Cortex of kidney (tissue), 1 donor: ENCODE data around the gene PTPRE.

Experiments used
- DNase-seq: peaks from one replicate; lab custom pipeline; 2025; lab: John Stamatoyannopoulos, UW

The PTPRE gene

DNA sequence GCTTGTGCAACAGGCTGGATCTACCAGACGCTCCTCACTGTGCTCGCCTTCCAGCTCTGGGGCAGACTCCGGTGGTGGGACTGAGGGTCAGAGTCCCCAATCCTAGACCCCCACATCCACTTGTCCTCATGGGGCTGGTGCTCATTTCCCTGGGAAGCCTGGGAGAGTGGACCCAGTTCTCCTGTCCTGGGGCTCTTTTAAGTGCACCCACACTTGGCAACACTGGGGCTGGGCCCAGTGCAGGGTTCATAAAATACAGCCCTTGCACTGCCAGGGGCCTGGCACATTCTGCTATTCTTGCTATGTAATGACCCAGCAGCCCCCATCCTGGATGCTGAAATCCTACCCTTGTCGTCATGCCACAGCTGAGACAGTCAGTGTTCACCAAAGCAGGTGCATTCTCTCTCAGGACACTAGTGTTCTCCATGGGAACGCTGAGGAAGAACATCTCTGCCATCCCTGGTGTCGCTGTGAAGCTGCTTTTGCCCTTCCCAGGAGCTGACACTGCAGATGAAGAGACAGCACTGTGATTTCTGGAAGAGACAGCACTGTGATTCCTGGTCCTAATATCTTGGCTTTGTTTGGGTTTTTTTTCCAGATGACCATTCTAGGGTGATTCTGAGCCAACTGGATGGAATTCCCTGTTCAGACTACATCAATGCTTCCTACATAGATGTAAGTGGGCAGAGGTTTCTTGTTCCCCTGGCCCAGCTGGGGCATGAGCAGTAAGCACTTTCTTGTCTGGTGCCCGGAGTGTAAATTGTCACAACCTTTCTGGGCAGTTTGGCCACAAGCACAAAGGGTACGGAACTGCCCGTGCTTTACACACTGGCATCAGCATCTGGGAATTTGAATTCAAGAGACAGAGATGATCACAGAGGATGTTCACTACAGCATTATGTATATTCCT lies 153.7 kb downstream of the PTPRE start:
- no peak for DNase-seq

- no peak for DNase-seq
These were observed 154.7 kb downstream of the PTPRE start for GRCh38 chr10:128061306-128062300.

GRCh38 chr10:128062331-128062880 lies 155.5 kb downstream of the PTPRE start:
- DNase-seq: no peak

GRCh38 chr10:128062881-128063563 lies 156.1 kb downstream of the PTPRE start:
- no peak for DNase-seq

DNA sequence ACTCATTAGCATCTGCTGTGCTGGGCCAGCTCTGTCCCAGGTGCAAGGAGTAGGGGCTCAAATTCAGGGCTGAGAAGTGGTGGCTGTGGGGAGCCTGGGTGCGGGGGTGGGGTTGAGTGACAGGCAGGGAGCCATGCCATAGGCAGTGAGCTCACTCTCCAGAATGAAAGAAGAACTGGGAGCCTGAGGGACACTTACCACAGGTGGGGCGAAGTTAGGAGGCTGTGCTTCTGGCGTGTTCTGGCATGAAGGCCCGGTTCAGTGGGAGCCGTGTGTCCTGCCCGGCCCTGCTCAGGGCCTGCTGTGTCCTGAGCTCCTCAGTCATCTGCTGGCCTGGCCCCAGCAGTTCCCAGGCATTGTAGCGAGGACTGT lies 156.8 kb downstream of the PTPRE start:
- no peak for DNase-seq

DNA sequence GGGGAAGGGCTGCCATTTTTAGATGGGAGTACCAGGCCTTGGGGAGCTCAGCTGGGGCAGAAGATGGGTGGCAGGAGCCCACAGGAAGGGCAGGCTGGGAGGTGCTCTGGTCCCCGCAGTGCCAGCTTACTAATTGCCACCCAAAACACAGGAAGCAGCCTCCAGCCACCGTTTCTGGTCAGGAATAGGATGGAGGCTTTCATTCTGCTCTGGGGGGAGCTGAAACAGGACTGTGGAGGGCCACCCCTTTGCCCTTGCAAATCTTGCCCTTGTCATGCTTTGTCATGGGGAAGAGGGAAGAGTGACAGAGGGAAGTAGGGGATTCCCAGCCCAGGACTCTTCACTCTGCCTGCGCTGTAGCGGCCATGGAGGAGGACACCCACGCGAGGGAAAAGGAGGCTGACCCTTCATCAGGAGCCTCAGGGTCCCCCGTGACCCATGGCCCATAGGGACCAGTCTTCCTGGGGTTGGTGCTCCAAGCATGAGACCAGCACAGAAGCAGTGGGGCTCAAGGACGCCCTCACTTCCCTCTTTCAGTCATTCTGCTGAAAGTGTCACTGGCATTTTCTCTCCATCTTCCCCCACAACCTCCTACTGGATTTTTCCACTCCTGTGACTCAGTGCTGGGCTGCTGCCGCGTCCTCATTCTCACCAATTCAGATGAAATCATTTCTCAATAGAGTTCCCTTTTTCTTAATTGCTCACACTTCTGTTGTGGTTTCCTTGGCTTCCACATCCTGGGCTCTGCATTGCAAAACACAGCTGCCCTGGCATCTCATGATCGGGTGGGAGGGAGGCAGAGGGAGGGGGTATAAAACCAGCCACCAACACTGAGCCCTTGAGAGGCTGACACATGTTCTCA lies 157.4 kb downstream of the PTPRE start:
- DNase-seq: no peak

- DNase-seq: no peak
These were observed 158.2 kb downstream of the PTPRE start for GRCh38 chr10:128064970-128065580.

DNA sequence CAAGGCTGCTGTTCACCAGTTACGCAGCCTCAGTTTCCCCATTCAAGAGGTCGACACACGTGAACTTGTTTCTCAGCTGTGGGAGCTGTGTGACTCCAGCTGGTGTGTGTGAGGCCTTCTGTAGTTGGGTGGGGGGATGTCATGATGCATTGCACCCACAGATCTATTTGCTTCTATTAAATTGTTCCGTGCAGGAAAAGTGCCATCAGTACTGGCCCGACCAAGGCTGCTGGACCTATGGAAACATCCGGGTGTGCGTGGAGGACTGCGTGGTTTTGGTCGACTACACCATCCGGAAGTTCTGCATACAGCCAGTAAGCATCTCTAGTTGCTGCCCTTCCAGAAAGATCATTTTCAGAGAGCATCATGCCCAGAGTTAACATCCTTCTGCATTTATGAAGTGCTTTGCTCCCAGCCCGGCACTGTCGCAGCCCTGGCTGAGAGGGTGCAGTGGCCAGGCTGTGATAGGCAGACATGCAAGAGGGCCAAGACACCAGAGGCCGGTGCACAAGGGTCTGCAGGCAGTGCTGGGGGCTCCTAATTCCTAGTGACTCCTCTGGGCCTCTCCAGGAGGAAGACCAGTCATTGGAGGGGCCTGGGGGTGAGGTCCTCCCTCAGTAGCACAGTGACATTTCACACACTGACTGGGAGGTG lies 159.1 kb downstream of the PTPRE start:
- no peak for DNase-seq

- DNase-seq: no peak
These were observed 160.0 kb downstream of the PTPRE start for GRCh38 chr10:128066870-128067382.

DNA sequence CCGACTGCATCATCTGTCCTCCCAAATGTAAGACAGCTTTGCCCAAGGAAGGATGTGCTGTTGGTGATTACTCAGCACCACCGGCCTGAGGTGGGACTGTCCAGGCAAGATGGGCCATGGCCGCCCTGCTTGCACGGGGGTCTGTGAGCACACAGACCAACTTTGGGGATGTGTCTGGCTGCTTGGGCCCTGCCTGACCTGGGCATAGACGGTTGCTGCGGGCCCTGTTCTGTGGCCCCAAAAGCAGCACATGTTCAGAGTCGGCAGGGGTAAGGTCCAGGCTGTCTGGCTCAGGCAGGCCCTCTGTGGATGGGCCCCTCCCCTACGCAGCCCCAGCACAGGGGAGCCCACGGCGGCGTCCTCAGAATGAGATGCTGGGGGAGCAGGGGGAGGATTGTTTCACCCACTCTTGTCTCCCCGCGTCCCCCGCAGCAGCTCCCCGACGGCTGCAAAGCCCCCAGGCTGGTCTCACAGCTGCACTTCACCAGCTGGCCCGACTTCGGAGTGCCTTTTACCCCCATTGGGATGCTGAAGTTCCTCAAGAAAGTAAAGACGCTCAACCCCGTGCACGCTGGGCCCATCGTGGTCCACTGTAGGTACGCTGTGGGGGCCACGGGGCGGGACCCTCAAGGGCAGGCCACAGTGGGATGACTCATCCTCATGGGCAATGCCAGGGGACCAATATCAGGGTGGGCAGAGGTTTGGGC lies 160.9 kb downstream of the PTPRE start:
- DNase-seq: no peak

DNA sequence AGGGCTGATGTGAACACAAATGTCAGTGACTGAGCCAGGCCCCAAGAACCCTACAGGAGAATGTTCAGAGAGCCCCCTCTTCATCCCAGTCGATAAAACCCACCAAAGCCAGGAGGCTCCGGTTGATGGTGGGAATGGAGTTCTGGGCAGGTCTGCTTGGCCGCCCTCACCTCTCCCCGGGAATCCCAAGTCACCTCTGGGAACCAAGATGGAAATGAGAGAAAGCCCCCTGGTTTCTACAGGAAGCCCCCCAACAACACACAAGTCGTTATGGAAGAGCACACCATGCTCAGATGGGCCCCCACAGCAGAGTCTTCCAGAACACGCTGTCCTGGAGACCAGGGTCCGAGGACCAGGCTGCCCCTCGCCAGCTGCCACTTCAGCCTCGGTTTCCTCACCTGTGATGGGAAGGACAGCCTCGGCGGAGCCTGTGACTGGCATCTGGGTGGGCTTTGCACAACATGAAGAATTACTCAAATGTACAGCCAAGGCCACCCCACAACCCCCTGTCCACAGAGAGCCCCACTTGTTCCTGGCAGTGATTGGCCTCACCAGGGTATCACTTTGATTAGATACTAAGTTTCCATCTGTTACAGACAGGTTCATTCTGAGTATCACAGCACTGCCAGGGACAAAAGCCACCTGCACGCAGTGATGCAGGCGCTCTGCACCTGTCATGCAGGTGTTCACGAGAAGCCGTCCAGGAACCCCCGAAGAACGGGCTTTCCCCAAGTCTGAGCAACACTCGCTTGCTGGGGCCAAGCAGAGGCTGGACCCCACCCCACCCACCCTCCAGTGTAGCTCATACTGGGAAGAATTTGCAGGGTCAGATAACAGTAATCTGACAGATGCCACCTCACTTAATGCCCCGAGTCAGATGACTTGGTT lies 161.7 kb downstream of the PTPRE start:
- no peak for DNase-seq

- DNase-seq: no peak
These were observed 162.6 kb downstream of the PTPRE start for GRCh38 chr10:128069351-128070051.

DNA sequence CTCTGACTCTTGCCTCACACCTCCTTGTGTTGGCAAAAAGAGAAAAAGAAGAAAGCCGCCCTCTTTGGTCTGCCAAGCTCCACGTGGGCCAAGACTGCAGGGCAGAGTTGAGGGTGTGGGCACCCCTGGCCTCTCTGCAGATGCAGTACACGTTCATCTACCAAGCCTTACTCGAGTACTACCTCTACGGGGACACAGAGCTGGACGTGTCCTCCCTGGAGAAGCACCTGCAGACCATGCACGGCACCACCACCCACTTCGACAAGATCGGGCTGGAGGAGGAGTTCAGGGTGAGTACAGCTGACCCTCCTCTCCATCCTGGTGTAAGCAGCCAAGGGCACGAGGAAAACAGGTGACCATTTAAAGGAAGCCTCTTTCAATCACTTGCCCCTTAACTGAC lies 163.3 kb downstream of the PTPRE start:
- DNase-seq: no peak

DNA sequence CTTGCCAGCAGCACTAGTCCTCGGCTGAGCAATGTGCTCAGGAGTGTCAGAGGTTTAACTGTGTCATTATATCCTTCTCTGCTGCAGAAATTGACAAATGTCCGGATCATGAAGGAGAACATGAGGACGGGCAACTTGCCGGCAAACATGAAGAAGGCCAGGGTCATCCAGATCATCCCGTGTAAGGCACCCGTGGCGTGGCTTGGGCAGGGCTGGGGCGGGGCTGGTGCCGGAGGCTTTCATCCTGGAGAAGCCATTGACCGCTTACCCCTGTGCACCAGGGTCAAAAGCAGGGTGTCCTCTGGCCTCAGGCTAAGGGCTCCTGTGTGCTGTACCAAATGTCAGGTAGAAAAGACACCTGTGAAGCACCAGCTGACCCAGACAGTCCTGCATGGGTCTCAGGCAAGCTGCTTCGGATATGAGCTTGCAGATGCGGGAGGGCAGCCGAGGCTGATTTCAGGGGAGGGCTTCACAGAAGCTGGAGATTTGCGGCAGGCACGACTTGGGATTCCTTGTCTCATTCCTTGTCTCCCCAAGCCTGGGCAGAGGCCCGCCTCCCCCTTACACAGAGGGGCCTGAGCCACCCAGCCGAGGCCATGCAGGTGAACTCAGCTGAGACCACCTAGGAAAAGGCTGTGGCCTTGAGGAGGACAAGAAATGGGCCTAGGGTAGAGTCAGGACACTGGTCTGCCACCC lies 164.0 kb downstream of the PTPRE start:
- no peak for DNase-seq

DNA sequence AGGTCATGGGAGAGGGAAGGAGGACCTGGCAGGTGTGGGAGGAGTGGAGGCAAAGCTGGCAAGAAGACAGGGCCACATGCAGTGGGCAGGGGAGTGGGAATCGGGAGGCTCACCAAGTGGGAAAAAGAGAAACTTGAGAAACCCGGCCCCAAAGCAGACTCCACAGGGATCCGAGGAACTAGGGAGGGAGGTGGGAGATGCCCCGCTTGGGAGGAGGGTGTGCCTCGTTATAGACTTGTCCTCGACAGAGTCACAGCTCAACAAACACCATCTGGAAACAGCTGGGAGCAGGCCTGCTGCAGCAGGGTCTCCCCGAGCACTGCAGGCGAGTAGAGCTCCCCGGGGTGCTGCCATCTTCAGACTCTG lies 164.5 kb downstream of the PTPRE start:
- DNase-seq: no peak

DNA sequence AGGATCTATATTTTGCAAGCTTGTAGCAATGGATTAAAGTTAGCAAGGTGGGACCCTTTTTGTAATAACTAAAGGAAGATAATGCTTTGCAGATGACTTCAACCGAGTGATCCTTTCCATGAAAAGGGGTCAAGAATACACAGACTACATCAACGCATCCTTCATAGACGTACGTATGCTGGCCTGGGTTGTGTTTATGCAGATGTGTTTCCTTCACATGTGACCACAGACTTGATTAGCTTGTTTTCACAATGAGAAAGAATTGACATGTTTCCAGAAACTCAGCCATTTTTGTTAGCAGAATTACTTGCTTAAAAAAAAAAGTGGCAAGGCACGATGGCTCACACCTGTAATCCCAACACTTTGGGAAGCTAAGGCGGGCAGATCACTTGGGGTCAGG lies 165.1 kb downstream of the PTPRE start:
- DNase-seq: no peak
